Measurements from ENCODE around the gene CAMK1.

The CAMK1 gene

DNA sequence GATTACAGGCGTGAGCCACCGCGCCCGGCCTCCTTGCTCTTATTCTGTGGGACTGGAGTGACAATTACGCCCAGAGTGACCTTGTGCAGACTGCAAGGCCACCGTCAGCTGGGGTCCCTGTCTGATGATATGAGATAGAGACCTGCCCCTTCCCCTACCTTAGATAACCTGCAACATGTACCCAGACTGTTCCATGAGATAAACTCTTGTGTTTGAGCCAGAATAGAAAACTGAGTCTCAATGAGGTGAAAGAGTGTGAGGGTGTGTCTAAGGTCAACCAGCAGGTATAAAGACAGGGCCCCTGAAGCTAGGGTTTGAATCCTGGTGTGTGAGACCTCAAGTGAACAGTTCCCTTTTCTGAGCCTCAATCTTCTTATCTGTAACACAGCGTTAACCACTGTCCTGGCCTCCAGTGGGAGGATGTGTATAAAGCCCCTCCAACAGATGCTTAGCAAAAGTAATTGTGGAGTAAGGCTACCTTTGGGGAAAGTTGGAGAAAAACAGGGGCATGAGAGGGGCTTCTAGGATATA is 16.5 kb upstream of the CAMK1 start:
- Mint-ChIP-seq H3K4me1 (peaks cover 8% of the 10 kb centered on the region), H3K9me3 (no peaks in the 10 kb centered on the region), H3K27ac (peak overlapping the region in 2 of 3 experiments; percentile 48 to 49), H3K36me3 (ENCODE audit: low read depth) (peaks cover 65% of the 10 kb centered on the region), H3K4me3 (no peak overlapping the region), H3K27me3 (ENCODE audit: low read depth) (no peaks in the 10 kb centered on the region)
- TF ChIP-seq CTCF (IDR thresholded peaks at IDR 0.05; ENCODE audit: unreplicated experiment in 3 of 3) = no peak

- H3K27me3 Mint-ChIP-seq (ENCODE audit: low read depth) = no peaks in the 10 kb centered on the region
- H3K4me1 Mint-ChIP-seq = peaks cover 5% of the 10 kb centered on the region
- peak overlapping the region; percentile 3 to 65 (median 64) for H3K27ac Mint-ChIP-seq
- H3K9me3 Mint-ChIP-seq = no peaks in the 10 kb centered on the region
- H3K36me3 Mint-ChIP-seq (ENCODE audit: low read depth) = peaks cover 72% of the 10 kb centered on the region
- TF ChIP-seq CTCF (IDR thresholded peaks at IDR 0.05; ENCODE audit: unreplicated experiment in 3 of 3) = no peak
- no peak overlapping the region for H3K4me3 Mint-ChIP-seq
These were observed 15.9 kb upstream of the CAMK1 start for GRCh38 chr3:9785602-9786001.

DNA sequence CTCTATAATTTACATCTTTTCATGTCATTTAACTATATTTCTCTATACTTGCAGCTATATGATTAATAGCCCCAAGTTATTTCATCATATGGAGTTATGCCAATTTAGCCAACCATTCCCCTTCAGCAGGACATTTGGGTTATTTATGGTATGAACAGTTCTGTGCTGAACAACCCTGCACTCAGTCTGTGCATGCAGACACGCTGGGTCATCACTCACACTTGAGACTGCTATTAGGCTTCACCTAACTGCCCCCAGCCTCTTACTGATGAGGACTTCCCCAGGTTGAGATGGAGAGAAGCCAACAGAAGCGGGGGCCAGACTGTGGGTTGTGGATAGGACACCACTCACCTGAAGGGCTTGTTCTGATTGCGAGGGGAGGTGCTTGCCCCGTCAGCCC is 15.2 kb upstream of the CAMK1 start:
- no peak for TF ChIP-seq CTCF (IDR thresholded peaks at IDR 0.05; ENCODE audit: unreplicated experiment in 3 of 3)
- no peaks in the 10 kb centered on the region for H3K9me3 Mint-ChIP-seq
- H3K27me3 Mint-ChIP-seq (ENCODE audit: low read depth) = no peaks in the 10 kb centered on the region
- peaks cover 71% of the 10 kb centered on the region for H3K36me3 Mint-ChIP-seq (ENCODE audit: low read depth)
- H3K27ac Mint-ChIP-seq = peak overlapping the region in 1 of 3 experiments; percentile 64
- H3K4me1 Mint-ChIP-seq = peaks cover 4% of the 10 kb centered on the region
- H3K4me3 Mint-ChIP-seq = no peak overlapping the region

GRCh38 chr3:9783954-9784353 is 14.2 kb upstream of the CAMK1 start:
- no peaks in the 10 kb centered on the region for H3K9me3 Mint-ChIP-seq
- TF ChIP-seq CTCF (IDR thresholded peaks at IDR 0.05; ENCODE audit: unreplicated experiment in 3 of 3) = no peak
- H3K4me3 Mint-ChIP-seq = no peak overlapping the region
- H3K36me3 Mint-ChIP-seq (ENCODE audit: low read depth) = peaks cover 63% of the 10 kb centered on the region
- peaks cover 7% of the 10 kb centered on the region for H3K4me1 Mint-ChIP-seq
- no peaks in the 10 kb centered on the region for H3K27me3 Mint-ChIP-seq (ENCODE audit: low read depth)
- H3K27ac Mint-ChIP-seq = no peak overlapping the region

- TF ChIP-seq CTCF (IDR thresholded peaks at IDR 0.05; ENCODE audit: unreplicated experiment in 3 of 3) = no peak
- Mint-ChIP-seq H3K9me3 (no peaks in the 10 kb centered on the region), H3K4me3 (no peak overlapping the region), H3K27ac (peak overlapping the region in 1 of 3 experiments; percentile 58), H3K4me1 (peaks cover 19% of the 10 kb centered on the region), H3K36me3 (ENCODE audit: low read depth) (peaks cover 60% of the 10 kb centered on the region), H3K27me3 (ENCODE audit: low read depth) (no peaks in the 10 kb centered on the region)
These were observed 13.0 kb upstream of the CAMK1 start for GRCh38 chr3:9782770-9783169.

DNA sequence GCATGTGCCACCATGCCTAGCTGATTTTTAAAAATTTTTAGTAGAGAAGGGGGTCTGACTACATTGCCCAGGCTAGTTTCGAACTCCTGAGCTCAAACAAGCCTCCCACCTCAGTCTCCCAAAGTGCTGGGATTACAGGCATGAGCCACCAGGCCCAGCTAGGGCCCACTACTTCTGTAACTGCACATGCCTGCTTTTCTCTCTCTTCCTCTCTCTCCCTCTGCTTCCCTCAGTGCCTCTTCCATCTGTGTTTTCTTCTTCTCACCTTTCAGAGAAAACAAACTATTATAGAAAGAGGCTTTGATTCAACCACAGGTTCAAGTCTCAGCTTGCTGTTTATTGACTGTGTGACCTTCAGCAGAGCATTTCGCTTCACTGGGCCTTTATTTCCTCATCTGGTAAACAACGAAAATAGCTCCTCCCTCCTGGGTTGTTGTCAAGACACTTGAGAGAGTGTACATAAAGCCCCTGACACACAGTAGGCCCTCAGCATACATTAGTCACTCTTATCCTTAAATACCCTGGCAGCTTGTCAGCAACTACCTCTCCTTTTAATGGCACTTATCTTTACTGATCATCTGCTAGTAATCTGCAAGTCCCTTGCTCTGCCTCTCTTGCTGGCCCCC is 12.3 kb upstream of the CAMK1 start:
- TF ChIP-seq CTCF (IDR thresholded peaks at IDR 0.05; ENCODE audit: unreplicated experiment in 3 of 3) = no peak
- Mint-ChIP-seq H3K4me3 (no peak overlapping the region), H3K27me3 (ENCODE audit: low read depth) (no peaks in the 10 kb centered on the region), H3K27ac (peak overlapping the region; percentile 23 to 58 (median 31)), H3K4me1 (peaks cover 25% of the 10 kb centered on the region), H3K36me3 (ENCODE audit: low read depth) (peaks cover 54% of the 10 kb centered on the region), H3K9me3 (no peaks in the 10 kb centered on the region)

Data from nephron (organoid).